Thyroid gland (tissue), 4 donors: ENCODE measurements around the gene TMEM43.

Experiments used
- CTCF ChIP-seq, 6 experiments: fragments of 200-600 bp in 3 of 6; fragments of 450-650 bp in 3 of 6; sonication (generic) in 3 of 6; IDR thresholded peaks; one replicate each; pipeline ENCODE4 v1.5.1; 2016 to 2019; ENCODE audit warnings: antibody characterized with exemption in 6 of 6, mild to moderate bottlenecking in 2 of 6, inconsistent platforms in 1 of 6, moderate library complexity in 1 of 6
- POLR2A ChIP-seq, 2 donors: fragments of 450-650 bp; IDR thresholded peaks; one replicate each; pipeline ENCODE4 v1.6.1; 2017; ENCODE audit warnings: antibody characterized with exemption in 2 of 2, mild to moderate bottlenecking in 2 of 2, moderate library complexity in 1 of 2

DNA sequence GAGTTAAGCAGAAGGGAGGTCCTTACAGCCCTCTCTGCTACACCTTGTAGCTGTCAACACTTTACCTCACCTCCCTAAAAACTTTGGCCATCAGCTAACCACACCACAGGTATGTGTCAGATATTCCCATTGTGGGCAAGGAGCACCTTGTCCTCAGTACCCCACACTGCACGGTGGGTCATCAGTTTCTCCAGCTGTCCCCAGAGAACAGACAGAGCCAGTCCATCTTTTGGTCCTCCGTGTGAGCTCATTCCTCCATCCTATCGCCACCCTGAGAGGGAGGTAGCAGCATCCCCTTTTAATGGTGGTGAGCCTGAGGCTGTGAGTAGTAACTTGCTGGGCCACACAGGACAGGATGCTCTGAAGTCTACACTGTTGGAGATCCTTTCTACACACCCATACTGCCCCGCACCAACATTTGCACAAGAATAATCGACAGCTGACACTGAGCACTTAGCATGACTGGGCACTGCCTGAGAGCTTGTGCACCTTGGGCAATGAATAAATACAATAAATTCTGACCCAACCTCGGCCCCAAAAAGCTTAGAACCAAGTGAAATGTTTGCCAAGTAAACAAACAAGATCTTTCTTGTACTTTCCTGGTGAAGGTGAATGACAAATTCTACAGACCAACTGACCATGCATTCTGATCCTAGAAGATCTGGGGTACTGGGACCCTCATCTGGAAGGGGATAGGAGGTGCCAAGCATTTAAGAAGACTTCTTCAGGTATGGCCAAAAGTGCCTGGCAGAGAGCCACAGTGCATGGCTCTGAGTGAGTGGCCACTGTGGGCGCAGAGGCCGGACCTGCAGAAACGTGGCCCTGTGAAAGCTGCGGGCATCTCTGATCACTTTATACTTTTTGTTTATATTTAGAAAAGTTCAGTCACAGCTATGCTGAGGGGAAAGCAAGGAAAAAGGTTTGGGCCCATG, 7.1 kb upstream of the TMEM43 start:
- no peak for TF ChIP-seq POLR2A (IDR thresholded peaks at IDR 0.05)
- TF ChIP-seq CTCF (IDR thresholded peaks at IDR 0.05), result no peak
